ENCODE measurements around the gene GALNT9. TPM values are rescaled to one million over a fixed set of nuclear protein-coding genes. Genes with fewer than 3 reads are reported as not detected.

The GALNT9 gene
- total RNA-seq, 1 donor from 2014 or later = not detected

DNA sequence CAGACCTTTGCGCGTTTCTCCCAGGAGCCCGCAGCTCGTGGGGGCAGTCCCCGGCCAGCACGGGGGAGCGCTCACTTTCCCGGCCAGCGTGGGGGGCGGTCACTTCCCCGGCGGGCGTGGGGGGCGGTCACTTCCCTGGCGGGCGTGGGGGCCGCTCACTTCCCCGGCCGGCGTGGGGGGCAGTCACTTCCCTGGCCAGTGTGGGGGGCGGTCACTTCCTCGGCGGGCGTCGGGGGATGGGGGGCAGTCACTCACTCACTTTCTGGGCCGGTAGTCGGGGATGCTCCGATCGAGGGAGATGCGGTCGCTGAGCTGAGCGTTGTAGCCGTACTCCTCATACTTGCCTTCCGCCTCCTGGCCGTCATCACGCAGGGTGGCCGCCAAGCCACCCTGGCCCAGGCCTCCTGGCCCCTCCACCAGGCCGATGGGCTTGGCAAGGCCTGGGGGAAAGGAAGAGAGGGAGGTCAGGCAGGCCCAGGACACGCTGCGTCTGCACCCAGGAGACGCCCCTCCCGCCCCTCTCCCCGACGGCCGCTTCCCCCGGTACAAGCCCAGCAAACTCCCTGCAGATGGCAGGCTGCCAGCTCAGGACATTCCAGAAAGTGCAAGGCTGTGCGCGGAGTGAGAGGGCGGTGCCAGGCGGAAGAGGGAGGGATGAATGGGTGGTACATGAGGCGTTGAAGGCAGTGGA, 43.3 kb downstream of the GALNT9 start:
- Histone ChIP-seq H4K20me1 (ENCODE audit: low read depth) (no peaks in the 10 kb centered on the region), H3K4me3 (no peak overlapping the region), H3K9ac (no peak overlapping the region), H3F3A (ENCODE audit: low read depth) (peaks cover 19% of the 10 kb centered on the region), H3K27me3 (peaks cover 60% of the 10 kb centered on the region), H3K4me2 (peak overlapping the region; percentile 40), H3K4me1 (peaks cover 24% of the 10 kb centered on the region), H3K9me3 (ENCODE audit: low read depth) (no peaks in the 10 kb centered on the region), H3K36me3 (no peaks in the 10 kb centered on the region), H2AFZ (replicated peaks) (no peak overlapping the region), H3K27ac (no peak overlapping the region), H3K79me2 (ENCODE audit: low read depth) (no peaks in the 10 kb centered on the region)
- TF ChIP-seq EZH2phosphoT487 (IDR thresholded peaks at IDR 0.05) (no peak), EZH2 (IDR thresholded peaks at IDR 0.05) (no peak)
- TF ChIP-seq, protein P1, sequence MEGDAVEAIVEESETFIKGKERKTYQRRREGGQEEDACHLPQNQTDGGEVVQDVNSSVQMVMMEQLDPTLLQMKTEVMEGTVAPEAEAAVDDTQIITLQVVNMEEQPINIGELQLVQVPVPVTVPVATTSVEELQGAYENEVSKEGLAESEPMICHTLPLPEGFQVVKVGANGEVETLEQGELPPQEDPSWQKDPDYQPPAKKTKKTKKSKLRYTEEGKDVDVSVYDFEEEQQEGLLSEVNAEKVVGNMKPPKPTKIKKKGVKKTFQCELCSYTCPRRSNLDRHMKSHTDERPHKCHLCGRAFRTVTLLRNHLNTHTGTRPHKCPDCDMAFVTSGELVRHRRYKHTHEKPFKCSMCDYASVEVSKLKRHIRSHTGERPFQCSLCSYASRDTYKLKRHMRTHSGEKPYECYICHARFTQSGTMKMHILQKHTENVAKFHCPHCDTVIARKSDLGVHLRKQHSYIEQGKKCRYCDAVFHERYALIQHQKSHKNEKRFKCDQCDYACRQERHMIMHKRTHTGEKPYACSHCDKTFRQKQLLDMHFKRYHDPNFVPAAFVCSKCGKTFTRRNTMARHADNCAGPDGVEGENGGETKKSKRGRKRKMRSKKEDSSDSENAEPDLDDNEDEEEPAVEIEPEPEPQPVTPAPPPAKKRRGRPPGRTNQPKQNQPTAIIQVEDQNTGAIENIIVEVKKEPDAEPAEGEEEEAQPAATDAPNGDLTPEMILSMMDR (IDR thresholded peaks at IDR 0.05) = no peak
- Mint-ChIP-seq H3K9me3 (peaks cover 3% of the 10 kb centered on the region), H3K4me3 (no peak overlapping the region), H3K27me3 (ENCODE audit: insufficient read depth, low read depth) (peaks cover 19% of the 10 kb centered on the region), H3K36me3 (no peaks in the 10 kb centered on the region), H3K4me1 (peaks cover 23% of the 10 kb centered on the region), H3K27ac (no peak overlapping the region)
- DNase-seq (ENCODE audit: low spot score) = peak; percentile 64

DNA sequence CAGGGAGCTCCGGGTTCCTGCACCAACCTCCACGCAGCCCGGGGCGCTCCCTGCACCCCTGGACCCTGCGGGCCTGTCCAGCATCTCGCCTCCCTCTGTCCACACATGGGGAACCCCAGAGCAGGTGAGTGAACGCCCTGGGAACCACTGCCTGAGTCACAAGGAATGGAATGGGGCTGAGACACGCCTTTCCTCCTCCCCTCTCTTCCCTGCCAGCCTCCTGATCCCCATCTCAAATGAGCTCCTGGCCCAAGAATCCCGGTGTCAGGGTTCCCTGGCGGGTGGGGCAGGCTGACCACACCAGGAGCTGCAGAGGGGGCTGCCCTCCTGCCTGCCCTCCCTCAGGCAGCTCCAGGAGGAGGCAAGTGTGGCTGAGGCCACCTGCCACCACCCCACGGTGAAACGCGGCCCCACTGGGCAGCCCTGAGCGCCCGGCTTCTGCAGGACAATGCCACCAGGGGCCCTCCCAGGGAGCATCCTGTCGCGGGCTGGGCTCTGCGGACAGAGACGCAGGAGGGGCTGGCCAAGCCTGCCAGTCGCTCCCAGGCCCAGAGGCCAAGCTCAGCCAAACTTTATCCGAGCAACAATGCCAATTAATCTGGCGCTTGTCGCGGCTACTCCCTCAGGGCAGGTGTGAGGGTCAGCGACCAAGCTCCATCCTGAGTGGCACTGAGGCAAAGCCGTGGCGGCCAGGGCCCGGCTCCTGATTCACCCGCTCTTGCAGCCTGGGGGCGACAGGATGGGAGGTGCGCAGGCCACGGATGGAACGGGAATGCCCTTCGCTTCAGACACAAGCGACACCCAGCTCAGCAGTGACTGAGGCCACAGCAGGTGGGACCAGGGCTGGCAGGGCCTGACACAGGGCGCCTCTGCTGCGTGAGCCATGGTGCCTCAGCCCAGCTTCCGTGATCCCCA, 44.3 kb downstream of the GALNT9 start:
- H3K4me1 Mint-ChIP-seq = peaks cover 26% of the 10 kb centered on the region
- Histone ChIP-seq H3K27me3 (peaks cover 60% of the 10 kb centered on the region), H3K9ac (no peak overlapping the region), H2AFZ (replicated peaks) (no peak overlapping the region), H3K27ac (no peak overlapping the region), H3F3A (ENCODE audit: low read depth) (peaks cover 16% of the 10 kb centered on the region), H3K4me1 (peaks cover 24% of the 10 kb centered on the region), H3K4me3 (no peak overlapping the region), H4K20me1 (ENCODE audit: low read depth) (no peaks in the 10 kb centered on the region), H3K36me3 (no peaks in the 10 kb centered on the region), H3K79me2 (ENCODE audit: low read depth) (no peaks in the 10 kb centered on the region), H3K9me3 (ENCODE audit: low read depth) (no peaks in the 10 kb centered on the region), H3K4me2 (no peak overlapping the region)
- peaks cover 21% of the 10 kb centered on the region for H3K27me3 Mint-ChIP-seq (ENCODE audit: insufficient read depth, low read depth)
- TF ChIP-seq EZH2 (IDR thresholded peaks at IDR 0.05) (no peak), EZH2phosphoT487 (IDR thresholded peaks at IDR 0.05) (no peak)
- TF ChIP-seq, protein P1 (IDR thresholded peaks at IDR 0.05) = no peak
- no peaks in the 10 kb centered on the region for H3K36me3 Mint-ChIP-seq
- H3K4me3 Mint-ChIP-seq = no peak overlapping the region
- H3K27ac Mint-ChIP-seq = peak overlapping the region; percentile 76
- no peak for DNase-seq (ENCODE audit: low spot score)
- H3K9me3 Mint-ChIP-seq = peaks cover 3% of the 10 kb centered on the region

- Mint-ChIP-seq H3K4me3 (peak overlapping the region; percentile 35), H3K4me1 (peaks cover 27% of the 10 kb centered on the region), H3K9me3 (peaks cover 3% of the 10 kb centered on the region), H3K36me3 (no peaks in the 10 kb centered on the region), H3K27ac (no peak overlapping the region), H3K27me3 (ENCODE audit: insufficient read depth, low read depth) (peaks cover 20% of the 10 kb centered on the region)
- DNase-seq (ENCODE audit: low spot score) = no peak
- Histone ChIP-seq H3K27me3 (peaks cover 58% of the 10 kb centered on the region), H2AFZ (replicated peaks) (no peak overlapping the region), H3K4me3 (no peak overlapping the region), H4K20me1 (ENCODE audit: low read depth) (no peaks in the 10 kb centered on the region), H3K27ac (no peak overlapping the region), H3K4me1 (peaks cover 17% of the 10 kb centered on the region), H3F3A (ENCODE audit: low read depth) (peaks cover 10% of the 10 kb centered on the region), H3K9me3 (ENCODE audit: low read depth) (no peaks in the 10 kb centered on the region), H3K9ac (no peak overlapping the region), H3K4me2 (no peak overlapping the region), H3K79me2 (ENCODE audit: low read depth) (no peaks in the 10 kb centered on the region), H3K36me3 (no peaks in the 10 kb centered on the region)
- TF ChIP-seq EZH2phosphoT487 (IDR thresholded peaks at IDR 0.05) = no peak
- TF ChIP-seq EZH2 (IDR thresholded peaks at IDR 0.05) = no peak
- TF ChIP-seq, protein P1 (IDR thresholded peaks at IDR 0.05) = peak; percentile 45
Observed at GRCh38 chr12:132284071-132284826, 45.1 kb downstream of the GALNT9 start.
